NCI-H1105 (cell line): Measurements from ENCODE around the gene ZSCAN22.
"Not testable (repeated sequence)": the region's sequence is repeated elsewhere in the genome, so short reads cannot be mapped to it uniquely, and the experiment has no call there.

Experiments
- DNase-seq: peaks from one replicate; lab custom pipeline; 2025; lab: John Stamatoyannopoulos, UW

Gene ZSCAN22

DNA sequence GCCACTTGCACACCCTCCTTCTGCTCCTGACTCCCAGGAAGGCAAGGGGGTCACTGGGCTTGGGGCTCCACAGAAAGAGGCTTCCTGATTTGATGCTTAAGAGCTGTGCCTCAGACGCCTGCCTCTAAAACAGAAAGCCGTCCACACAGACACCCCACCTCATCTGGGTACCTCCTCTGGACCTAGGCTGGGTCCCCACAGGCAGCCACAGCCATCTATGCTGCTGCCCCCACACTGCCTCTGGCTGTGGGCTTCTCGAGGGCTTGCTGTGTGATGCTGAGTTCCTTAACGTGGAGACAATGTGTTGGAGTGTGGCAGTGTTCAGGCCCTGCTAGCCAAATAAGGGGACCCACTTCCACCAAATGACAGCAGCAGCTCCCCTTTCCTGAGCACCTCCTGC is 8.5 kb upstream of the ZSCAN22 start:
- no peak for DNase-seq

GRCh38 chr19:58319241-58319640 is 7.6 kb upstream of the ZSCAN22 start:
- DNase-seq: no peak

GRCh38 chr19:58325311-58326022 is 1.3 kb upstream of the ZSCAN22 start:
- DNase-seq: no peak

DNA sequence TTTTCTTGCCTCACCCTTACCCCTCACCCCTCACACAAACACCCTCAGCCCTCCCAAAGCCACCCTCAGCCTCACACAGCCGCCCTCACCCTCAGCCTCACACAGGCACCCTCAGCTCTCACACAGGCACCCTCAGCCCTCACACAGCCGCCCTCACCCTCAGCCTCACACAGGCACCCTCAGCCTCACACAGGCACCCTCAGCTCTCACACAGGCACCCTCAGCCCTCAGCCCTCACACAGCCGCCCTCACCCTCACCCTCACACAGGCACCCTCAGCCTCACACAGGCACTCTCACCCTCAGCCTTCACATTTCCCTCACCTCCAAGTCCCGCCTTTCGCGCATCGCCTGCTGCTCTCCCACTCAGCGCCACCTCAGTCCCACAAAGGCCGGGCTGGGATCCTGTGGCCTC is 287 bp upstream of the ZSCAN22 start:
- DNase-seq: no peak

GRCh38 chr19:58328999-58329398 is 2.2 kb downstream of the ZSCAN22 start:
- peak; percentile 8 for DNase-seq

DNA sequence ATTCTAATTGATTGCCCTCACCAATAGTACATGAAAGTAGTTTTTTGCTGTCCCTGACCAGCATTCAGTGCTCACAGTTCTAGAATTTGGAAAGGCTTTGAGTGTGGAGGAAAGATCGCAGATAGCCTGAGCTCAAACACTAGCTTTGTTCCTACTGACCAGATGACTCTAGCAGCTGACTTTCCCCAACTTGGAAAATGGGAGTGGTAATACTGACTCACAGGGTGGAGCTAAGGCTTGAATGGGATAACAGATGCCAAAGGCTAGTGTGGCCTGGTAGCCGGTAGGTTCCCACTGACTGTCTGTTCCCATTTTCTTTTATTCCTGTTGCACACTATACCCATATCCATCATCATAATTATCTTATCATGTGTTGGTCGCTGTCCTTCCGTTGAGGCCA is 3.7 kb downstream of the ZSCAN22 start:
- no peak for DNase-seq

GRCh38 chr19:58332697-58333096 is 5.9 kb downstream of the ZSCAN22 start:
- DNase-seq: no peak

- no peak for DNase-seq
Measured at GRCh38 chr19:58334691-58335249, 8.0 kb downstream of the ZSCAN22 start.

GRCh38 chr19:58335630-58336029 is 8.8 kb downstream of the ZSCAN22 start:
- no peak for DNase-seq

DNA sequence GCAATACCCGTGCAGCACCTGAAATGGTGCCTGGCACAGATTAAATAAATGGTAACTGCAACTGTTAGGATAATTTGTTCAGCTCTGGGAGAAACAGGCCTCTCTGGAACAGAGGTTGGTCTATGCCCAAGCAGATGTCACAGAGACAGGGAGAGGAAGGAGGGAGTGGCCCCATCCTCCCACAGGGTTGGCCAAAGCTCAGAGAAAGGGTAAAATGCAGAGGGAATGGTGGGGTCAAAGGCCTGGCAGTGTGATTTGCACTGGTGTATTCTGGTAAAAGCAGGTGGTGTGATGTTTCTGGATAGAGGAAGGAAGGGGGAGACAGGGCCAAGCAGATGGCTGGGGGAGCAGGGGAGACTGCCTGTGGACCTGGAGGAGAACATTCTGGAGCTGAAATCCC is 9.4 kb downstream of the ZSCAN22 start:
- DNase-seq: no peak

DNA sequence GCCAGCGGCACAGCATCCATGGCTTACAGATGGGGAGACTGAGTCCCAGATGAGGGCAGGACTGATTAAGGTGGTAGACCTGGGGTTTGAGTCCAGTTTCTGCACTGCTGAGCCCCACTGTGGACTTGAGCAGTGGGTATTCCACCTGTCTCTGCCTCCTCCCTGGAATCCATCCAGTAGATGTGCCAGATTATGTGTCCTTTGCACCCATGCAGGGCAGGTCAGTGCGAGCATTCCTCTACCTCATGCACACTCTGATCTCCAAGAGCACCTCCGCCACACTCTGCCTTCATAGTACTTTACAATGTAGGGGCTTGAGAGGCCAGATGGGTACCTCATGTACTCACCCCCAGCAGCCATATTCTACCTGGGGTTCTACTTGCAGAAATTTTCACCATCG is 10.0 kb downstream of the ZSCAN22 start:
- no peak for DNase-seq

DNA sequence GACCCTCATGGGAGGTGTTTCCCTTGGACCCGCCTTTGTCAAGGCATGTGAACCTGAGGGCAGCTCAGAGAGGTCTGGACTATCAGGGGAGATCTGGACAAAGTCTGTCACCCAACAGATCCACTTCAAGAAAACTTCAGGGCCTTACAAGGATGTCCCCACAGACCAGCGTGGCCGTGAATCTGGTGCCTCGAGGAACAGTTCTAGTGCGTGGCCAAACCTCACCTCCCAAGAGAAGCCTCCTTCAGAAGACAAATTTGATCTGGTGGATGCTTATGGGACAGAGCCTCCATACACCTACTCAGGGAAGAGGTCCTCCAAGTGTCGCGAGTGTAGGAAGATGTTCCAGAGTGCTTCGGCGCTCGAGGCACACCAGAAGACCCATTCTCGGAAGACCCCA is 11.5 kb downstream of the ZSCAN22 start:
- DNase-seq: no peak

DNA sequence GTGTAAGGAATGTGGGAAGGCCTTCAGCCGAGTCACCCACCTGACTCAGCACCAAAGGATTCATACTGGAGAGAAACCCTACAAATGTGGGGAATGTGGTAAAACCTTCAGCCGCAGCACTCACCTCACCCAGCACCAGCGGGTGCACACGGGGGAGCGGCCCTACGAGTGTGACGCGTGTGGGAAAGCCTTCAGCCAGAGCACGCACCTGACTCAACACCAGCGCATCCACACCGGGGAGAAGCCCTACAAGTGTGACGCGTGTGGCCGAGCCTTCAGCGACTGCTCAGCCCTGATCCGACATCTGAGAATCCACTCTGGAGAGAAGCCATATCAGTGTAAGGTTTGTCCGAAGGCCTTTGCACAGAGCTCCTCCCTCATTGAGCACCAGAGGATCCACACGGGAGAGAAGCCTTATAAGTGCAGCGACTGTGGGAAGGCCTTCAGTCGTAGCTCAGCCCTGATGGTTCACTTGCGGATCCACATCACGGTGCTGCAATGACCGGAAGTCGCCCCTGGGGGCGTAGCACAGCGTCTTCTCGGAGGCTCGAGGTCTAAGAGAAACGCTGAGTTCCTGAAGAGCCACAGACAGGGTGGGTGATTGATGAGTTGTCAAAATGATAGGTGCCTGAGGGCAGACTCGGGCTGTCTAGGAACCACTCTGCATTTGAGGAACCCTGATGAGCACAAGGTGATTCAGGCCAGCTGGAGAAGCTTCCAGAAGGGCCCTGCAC is 12.2 kb downstream of the ZSCAN22 start:
- DNase-seq: no peak

DNA sequence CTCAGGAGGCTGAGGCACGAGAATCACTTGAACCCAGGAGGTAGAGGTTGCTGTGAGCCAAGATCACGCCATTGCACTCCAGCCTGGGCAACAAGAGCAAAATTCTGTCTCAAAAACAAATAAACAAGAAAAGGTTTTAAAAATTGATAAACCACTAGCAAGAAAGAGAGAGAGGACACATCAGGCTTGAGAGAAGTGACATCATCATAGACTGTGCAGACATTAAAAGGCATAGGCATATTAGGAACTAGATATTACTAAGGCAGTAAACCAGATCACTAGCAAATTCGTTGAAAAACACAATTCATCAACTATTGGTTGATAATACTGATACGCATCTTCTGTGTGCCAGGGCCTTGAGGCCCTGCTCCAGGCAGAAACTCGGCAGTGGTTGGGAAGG is 18.8 kb downstream of the ZSCAN22 start:
- no peak for DNase-seq

DNA sequence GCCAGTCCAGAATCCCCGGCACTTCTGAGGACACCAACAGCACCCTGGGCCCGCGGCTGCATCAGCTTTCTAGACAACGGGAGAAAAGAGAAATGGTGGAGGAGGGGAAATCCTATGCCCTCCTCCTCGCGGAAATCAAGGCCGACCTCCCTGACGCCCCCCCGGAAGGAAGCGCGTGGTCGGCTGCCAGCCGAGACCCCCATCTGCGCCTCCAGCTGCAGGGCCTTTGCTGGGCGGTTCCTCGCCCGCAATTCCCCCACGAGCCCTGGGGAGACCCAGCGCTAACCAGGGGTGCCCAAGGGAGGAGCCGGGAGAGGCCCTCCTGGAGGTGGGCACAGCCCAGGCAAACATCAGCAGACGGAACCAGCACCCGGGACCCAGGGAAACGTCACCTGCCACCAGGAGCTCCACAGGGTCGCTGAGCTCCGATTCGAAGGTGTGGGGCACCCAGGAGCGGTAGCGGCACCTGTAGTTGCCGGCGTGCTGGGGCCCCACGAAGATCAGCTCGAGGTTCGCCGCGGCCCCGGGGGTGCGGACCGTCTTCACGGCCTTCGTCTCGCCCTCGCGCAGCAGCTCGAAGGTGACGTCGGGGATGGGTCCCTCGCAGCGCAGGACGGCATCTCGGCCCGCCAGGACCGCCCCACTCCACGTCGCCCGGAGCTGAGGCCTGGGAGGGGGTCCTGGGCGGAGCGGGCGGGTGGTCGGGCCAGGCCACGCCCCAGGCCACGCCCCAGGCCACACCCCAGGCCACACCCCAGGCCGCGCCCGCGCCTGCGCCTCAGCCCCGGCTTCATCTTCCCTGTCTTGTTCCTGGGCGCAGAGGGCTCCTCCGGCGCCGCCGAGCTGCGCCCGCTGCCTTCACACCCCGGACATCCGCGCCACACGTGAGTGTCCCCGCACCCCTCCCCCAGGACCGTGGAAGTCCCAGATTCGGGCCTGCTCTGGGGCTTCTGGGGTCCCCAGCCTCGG is 20.5 kb downstream of the ZSCAN22 start:
- peak; percentile 15 for DNase-seq

DNA sequence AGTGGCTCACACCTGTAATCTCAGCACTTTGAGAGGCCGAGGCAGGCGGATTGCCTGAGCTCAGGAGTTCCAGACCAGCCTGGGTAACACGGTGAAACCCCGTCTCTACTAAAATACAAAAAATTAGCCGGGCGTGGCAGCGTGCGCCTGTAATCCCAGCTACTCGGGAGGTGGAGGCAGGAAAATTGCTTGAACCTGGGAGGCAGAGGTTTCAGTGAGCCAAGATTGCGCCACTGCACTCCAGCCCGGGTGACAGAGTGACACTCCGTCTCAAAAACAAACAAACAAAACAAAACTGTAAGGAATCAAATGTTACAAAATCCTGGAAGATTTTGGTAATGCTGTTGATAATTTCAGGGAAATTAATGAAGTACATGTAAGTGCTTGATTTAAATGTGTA is 21.3 kb downstream of the ZSCAN22 start:
- DNase-seq: not testable (repeated sequence)

DNA sequence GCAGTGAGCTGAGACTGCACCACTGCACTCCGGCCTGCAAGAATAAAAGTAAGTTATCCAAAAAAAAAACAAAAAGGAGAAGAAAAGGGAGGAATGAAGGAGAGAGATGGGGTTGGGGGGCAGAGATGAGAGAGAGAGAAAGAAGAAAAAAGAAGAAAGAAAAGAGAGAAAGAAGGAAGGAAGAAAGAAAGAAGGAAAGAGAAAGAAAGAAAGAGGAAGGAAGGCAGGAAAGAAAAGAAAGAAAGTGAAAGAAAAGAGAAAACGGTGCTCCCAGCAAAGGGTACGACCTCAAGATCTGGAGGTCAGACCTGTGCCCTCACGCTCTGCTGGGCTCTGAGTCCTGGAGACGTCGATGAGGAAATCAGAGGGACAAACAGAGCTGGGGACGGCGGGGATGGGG is 22.8 kb downstream of the ZSCAN22 start:
- no peak for DNase-seq

DNA sequence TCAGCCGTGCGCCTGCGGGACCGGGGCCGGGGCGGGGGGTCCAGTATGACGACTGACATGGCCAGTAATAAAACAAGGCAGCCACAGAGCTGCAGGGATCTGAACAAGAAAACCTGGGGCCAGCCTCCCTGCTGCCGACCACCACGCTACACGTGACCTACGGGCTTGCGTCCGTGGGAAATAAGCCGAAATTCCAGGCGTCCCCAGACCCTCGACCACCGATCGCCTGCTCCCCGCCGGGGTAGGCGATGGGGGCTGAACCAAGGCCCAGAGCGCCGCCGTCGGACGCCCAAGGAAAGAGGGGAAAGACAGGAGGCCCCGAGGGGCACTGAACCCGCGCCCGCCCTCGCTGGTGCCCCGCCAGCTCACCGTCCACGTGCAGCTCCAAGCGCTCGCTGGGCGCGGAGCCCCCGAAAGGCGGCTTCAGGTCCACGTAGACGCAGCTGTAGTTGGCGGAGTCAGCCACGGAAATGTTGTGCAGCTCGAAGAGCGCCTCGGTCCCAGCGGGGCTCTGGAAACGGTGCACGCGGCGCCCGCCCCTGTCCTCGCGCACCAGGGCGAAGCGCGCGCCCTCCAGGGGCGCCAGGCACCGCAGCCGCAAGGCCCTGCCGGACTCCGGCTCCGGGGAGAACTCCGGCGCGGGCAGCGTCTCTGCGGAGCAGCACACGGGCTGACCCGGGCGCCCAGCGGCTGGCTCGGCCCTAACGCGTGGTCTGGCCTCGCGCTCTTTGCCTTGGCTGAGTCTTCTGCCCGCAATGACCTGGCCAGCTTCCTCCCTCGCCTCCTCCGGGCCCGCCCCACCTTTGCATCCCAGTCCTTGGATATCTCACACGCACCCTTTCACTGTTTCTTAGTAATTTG is 23.4 kb downstream of the ZSCAN22 start:
- no peak for DNase-seq

DNA sequence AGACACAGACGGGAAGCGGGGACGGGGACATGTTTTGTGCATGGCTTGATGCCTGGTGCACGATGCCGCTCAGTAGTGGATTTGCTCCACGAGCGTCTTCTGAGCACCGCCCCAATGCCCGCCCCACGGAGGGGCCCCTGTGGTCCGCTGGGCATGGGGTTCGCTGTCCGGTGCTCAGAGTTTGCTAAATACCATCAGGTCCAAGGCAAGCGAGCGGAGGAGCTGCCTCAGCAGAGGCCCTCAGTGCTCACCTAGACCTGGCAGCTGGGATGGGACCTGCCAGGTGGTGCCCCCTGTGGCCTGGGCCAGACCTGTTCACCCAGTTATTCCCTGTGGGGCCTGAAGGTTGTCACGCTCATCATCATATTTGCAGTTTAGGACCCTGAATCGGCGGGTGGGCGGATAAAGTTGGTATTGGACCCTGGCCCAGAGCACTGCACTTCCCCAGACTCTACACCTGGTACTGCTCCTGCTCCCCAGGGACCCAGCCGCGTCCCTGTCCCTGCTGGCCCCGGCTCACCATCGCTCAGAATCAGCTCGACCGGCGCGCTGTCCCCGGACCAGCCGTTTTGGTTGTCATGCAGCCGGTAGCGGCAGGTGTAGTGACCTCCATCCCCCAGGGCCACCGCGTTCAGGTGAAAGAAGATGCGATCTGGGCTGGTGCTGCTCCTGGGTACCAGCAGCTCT is 24.2 kb downstream of the ZSCAN22 start:
- DNase-seq: no peak

- DNase-seq: no peak
Measured at GRCh38 chr19:58351558-58351878, 24.7 kb downstream of the ZSCAN22 start.
